SU-DHL-6 (cell line): Measurements from ENCODE around the gene APOBEC3G.

Source experiments
- CTCF ChIP-seq: fragments of 200-600 bp; sonication (generic); IDR thresholded peaks from one replicate; pipeline ENCODE4 v1.5.1; 2017; ENCODE audit warnings: antibody characterized with exemption, mild to moderate bottlenecking, low read length, moderate library complexity; ENCODE audit not compliant: insufficient read depth, poor library complexity, severe bottlenecking
- EZH2phosphoT487 ChIP-seq: fragments of 200-600 bp; sonication (generic), shearing (Covaris generic); conservative IDR thresholded peaks from 2 replicates; pipeline ENCODE4 v1.6.1; 2018; ENCODE audit warnings: mild to moderate bottlenecking, antibody characterized with exemption, low read length, moderate library complexity, mixed read lengths

- TF ChIP-seq CTCF (no peak), EZH2phosphoT487 (no peak)
These were observed 51.4 kb downstream of the APOBEC3G start for GRCh38 chr22:39128508-39128907.
